HCT116 (cell line): Measurements from ENCODE around the gene CCSER1. TPM values are rescaled to one million over a fixed set of nuclear protein-coding genes. Genes with fewer than 3 reads are reported as not detected.

Source experiments
- ATAC-seq: fragments of 200-7000 bp; cut with Tn5 transposase; 2 replicates; pipeline ENCODE4 v1.9.1; 2020; ENCODE audit warnings: mild to moderate bottlenecking, moderate library complexity
- BruUV-seq: library from RNA; stranded (reverse); fragments of 400-500 nt; replicated peaks from 2 replicates; lab custom pipeline; 2021; lab: Mats Ljungman, UMichigan
- CTCF ChIA-PET: fragments of 300-600 bp; sonication (Branson Sonifier 250); formaldehyde crosslinking; loops from one replicate; lab custom pipeline; 2021; ENCODE audit warnings: antibody characterized with exemption; lab: Charles Lee
- POLR2A ChIA-PET: fragments of 300-600, 350-600 bp; sonication (Branson Sonifier 250); formaldehyde crosslinking; loops from one replicate; lab custom pipeline; 2021; ENCODE audit warnings: antibody characterized with exemption; lab: Charles Lee
- RAD21 ChIA-PET, 2 experiments: fragments of 300-600 bp; sonication (Branson Sonifier 250); formaldehyde crosslinking; loops; one replicate each; lab custom pipeline; 2023; ENCODE audit warnings: low total read pairs in 2 of 2; ENCODE audit not compliant: uncharacterized antibody in 2 of 2, unreplicated experiment in 2 of 2, low non-redundant PET in 1 of 2; lab: Charles Lee
- DNase-seq: peaks from one replicate; pipeline ENCODE4 v3.0.0-alpha.2; 2010; ENCODE audit warnings: low read depth, low spot score
- H2AFZ ChIP-seq: fragments of 200-600 bp; shearing (Covaris generic), sonication (generic); 2 replicates; pipeline ENCODE4 v1.6.1; 2017; ENCODE audit warnings: low read depth, mixed run types, mixed read lengths, antibody characterized with exemption, low read length; ENCODE audit not compliant: poor library complexity, severe bottlenecking
- H3K27ac ChIP-seq: 2 replicates; pipeline ENCODE4 v1.5.1; 2012; ENCODE audit warnings: low read depth, low read length
- H3K27me3 ChIP-seq: fragments of 200-600 bp; sonication (generic); 2 replicates; pipeline ENCODE4 v1.6.1; 2016; ENCODE audit warnings: mixed run types, low read length, mixed read lengths; ENCODE audit not compliant: insufficient read depth
- H3K36me3 ChIP-seq, 2 experiments: fragments of 200-500 bp in 1 of 2; fragments of 200-600 bp in 1 of 2; sonication (Bioruptor generic) in 1 of 2; sonication (generic) in 1 of 2; 2 replicates each; pipeline versions ENCODE4 v1.5.1 to v1.6.1; 2014 to 2016; ENCODE audit warnings: low read length in 2 of 2, inconsistent platforms in 1 of 2, mixed read lengths in 1 of 2, mixed run types in 1 of 2; ENCODE audit not compliant: insufficient read depth in 2 of 2, control insufficient read depth in 1 of 2
- H3K4me1 ChIP-seq, 2 experiments: fragments of 200-600 bp in 1 of 2; sonication (generic) in 1 of 2; 2 replicates each; pipeline versions ENCODE4 v1.5.1 to v1.6.1; 2012 to 2017; ENCODE audit warnings: low read length in 2 of 2, inconsistent platforms in 1 of 2, mild to moderate bottlenecking in 1 of 2, mixed read lengths in 1 of 2, mixed run types in 1 of 2, moderate library complexity in 1 of 2; ENCODE audit not compliant: insufficient read depth in 2 of 2, control insufficient read depth in 1 of 2
- H3K4me2 ChIP-seq: fragments of 200-600 bp; sonication (generic); 2 replicates; pipeline ENCODE4 v1.6.1; 2017; ENCODE audit warnings: mixed run types, low read length, mixed read lengths
- H3K4me3 ChIP-seq, 2 experiments: fragments of 200-600 bp in 1 of 2; sonication (generic) in 1 of 2; replicated peaks in 1 of 2; 2 replicates each; pipeline ENCODE4 v1.5.1; 2011 to 2016; ENCODE audit warnings: low read length in 2 of 2, control low read depth in 1 of 2, low read depth in 1 of 2, mild to moderate bottlenecking in 1 of 2, mixed read lengths in 1 of 2, mixed run types in 1 of 2
- H3K79me2 ChIP-seq: fragments of 200-600 bp; sonication (generic); 2 replicates; pipeline ENCODE4 v1.6.1; 2017; ENCODE audit warnings: mild to moderate bottlenecking, mixed run types, low read length, moderate library complexity, mixed read lengths; ENCODE audit not compliant: insufficient read depth
- H3K9ac ChIP-seq: fragments of 200-600 bp; sonication (generic); 2 replicates; pipeline ENCODE4 v1.6.1; 2016; ENCODE audit warnings: low read length, mixed read lengths
- H3K9me2 ChIP-seq: fragments of 200-600 bp; sonication (generic), shearing (Covaris generic); 2 replicates; pipeline ENCODE4 v1.6.1; 2017; ENCODE audit warnings: mixed run types, mild to moderate bottlenecking, moderate library complexity; ENCODE audit not compliant: insufficient read depth
- H3K9me3 ChIP-seq, 2 experiments: fragments of 200-500 bp in 1 of 2; fragments of 200-600 bp in 1 of 2; sonication (Bioruptor generic) in 1 of 2; sonication (generic) in 1 of 2; 2 replicates each; pipeline ENCODE4 v1.6.1; 2014 to 2017; ENCODE audit warnings: low read length in 2 of 2, mixed read lengths in 2 of 2, inconsistent platforms in 1 of 2, low read depth in 1 of 2, mild to moderate bottlenecking in 1 of 2, mixed run types in 1 of 2, moderate library complexity in 1 of 2; ENCODE audit not compliant: control insufficient read depth in 1 of 2, insufficient read depth in 1 of 2
- H4K20me1 ChIP-seq: fragments of 200-600 bp; sonication (generic), shearing (Covaris generic); 2 replicates; pipeline ENCODE4 v1.6.1; 2017; ENCODE audit warnings: mixed run types, mild to moderate bottlenecking, moderate library complexity; ENCODE audit not compliant: insufficient read depth
- CEBPB ChIP-seq: IDR thresholded peaks from 2 replicates; pipeline ENCODE4 v1.6.1; 2012; ENCODE audit warnings: low read depth
- ELF1 ChIP-seq: IDR thresholded peaks from 2 replicates; pipeline ENCODE4 v1.6.1; 2012; ENCODE audit warnings: low read depth, borderline replicate concordance
- FOSL1 ChIP-seq: IDR thresholded peaks from 2 replicates; pipeline ENCODE4 v1.6.1; 2012; ENCODE audit warnings: low read depth
- JUND ChIP-seq: IDR thresholded peaks from 2 replicates; pipeline ENCODE4 v1.6.1; 2012
- POLR2A ChIP-seq: IDR thresholded peaks from 2 replicates; pipeline ENCODE4 v1.7.0; 2011; ENCODE audit warnings: borderline replicate concordance; ENCODE audit not compliant: insufficient read depth, insufficient read length; ENCODE audit errors: extremely low read depth
- POLR2AphosphoS5 ChIP-seq: IDR thresholded peaks from 2 replicates; pipeline ENCODE4 v1.6.1; 2011; ENCODE audit warnings: mild to moderate bottlenecking, low read depth, low read length, moderate library complexity
- RAD21 ChIP-seq: IDR thresholded peaks from 2 replicates; pipeline ENCODE4 v1.6.1; 2012; ENCODE audit warnings: low read depth, mild to moderate bottlenecking
- SIN3A ChIP-seq: IDR thresholded peaks from 2 replicates; pipeline ENCODE4 v1.6.1; 2012; ENCODE audit warnings: low read depth
- SP1 ChIP-seq: IDR thresholded peaks from 2 replicates; pipeline ENCODE4 v1.6.1; 2012; ENCODE audit warnings: low read depth
- YY1 ChIP-seq: IDR thresholded peaks from 2 replicates; pipeline ENCODE4 v1.6.1; 2011; ENCODE audit warnings: low read length, low read depth, moderate library complexity, mild to moderate bottlenecking; ENCODE audit not compliant: insufficient replicate concordance; ENCODE audit errors: extremely low read depth
- ZFX ChIP-seq: fragments of 450-650 bp; IDR thresholded peaks from 2 replicates; pipeline ENCODE4 v1.6.1; 2017
- intact Hi-C: fragments of 100-400 bp; cut with micrococcal nuclease; formaldehyde crosslinking; loops from 2 replicates; pipeline ENCODE4 v1.10.0; 2022
- total RNA-seq: library from RNA; stranded (reverse); gene quantifications from one replicate; pipeline ENCODE4 v1.2.1, GENCODE V29; 2021; ENCODE audit not compliant: unreplicated experiment
- TF ChIP-seq, protein P1 (sequence below): IDR thresholded peaks from 2 replicates; pipeline ENCODE4 v1.6.1; 2012
- TF ChIP-seq, protein P2 (sequence below), 3 experiments: fragments of 200-600 bp in 1 of 3; sonication (generic) in 1 of 3; IDR thresholded peaks in 2 of 3; conservative IDR thresholded peaks in 1 of 3; 2 replicates each; pipeline ENCODE4 v1.5.1; 2012 to 2017; ENCODE audit warnings: low read depth in 2 of 3, low read length in 2 of 3, antibody characterized with exemption in 1 of 3, borderline replicate concordance in 1 of 3, control low read depth in 1 of 3, mild to moderate bottlenecking in 1 of 3, mixed read lengths in 1 of 3, mixed run types in 1 of 3, moderate library complexity in 1 of 3; ENCODE audit not compliant: insufficient read depth in 1 of 3

The CCSER1 gene
- total RNA-seq, 1 experiment from 2014 or later = 6.7 TPM

GRCh38 chr4:90240333-90240732 lies 113.1 kb downstream of the CCSER1 start:
- H4K20me1 ChIP-seq = no peaks in the 10 kb centered on the region
- ATAC-seq (no peak), DNase-seq (no peak)
- no peaks in the 10 kb centered on the region for H3K4me1 ChIP-seq
- ChIA-PET POLR2A (no interaction called here), CTCF (no interaction called here), RAD21 (no interaction called here)
- H2AFZ ChIP-seq = no peak overlapping the region
- no peak overlapping the region for H3K4me3 ChIP-seq
- H3K9me3 ChIP-seq = no peaks in the 10 kb centered on the region
- H3K27ac ChIP-seq = no peak overlapping the region
- no peaks in the 10 kb centered on the region for H3K9me2 ChIP-seq
- no peak overlapping the region for H3K9ac ChIP-seq
- no peaks in the 10 kb centered on the region for H3K36me3 ChIP-seq
- TF ChIP-seq, protein P1, sequence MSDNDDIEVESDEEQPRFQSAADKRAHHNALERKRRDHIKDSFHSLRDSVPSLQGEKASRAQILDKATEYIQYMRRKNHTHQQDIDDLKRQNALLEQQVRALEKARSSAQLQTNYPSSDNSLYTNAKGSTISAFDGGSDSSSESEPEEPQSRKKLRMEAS = no peak
- TF ChIP-seq RAD21 (0 out of 2 replicates have a peak, but pooled peaks have one; percentile 9), CEBPB (no peak)
- TF ChIP-seq, protein P2, sequence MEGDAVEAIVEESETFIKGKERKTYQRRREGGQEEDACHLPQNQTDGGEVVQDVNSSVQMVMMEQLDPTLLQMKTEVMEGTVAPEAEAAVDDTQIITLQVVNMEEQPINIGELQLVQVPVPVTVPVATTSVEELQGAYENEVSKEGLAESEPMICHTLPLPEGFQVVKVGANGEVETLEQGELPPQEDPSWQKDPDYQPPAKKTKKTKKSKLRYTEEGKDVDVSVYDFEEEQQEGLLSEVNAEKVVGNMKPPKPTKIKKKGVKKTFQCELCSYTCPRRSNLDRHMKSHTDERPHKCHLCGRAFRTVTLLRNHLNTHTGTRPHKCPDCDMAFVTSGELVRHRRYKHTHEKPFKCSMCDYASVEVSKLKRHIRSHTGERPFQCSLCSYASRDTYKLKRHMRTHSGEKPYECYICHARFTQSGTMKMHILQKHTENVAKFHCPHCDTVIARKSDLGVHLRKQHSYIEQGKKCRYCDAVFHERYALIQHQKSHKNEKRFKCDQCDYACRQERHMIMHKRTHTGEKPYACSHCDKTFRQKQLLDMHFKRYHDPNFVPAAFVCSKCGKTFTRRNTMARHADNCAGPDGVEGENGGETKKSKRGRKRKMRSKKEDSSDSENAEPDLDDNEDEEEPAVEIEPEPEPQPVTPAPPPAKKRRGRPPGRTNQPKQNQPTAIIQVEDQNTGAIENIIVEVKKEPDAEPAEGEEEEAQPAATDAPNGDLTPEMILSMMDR (IDR thresholded peaks at IDR 0.05 in 2 of 3, conservative IDR thresholded peaks at IDR 0.05 in 1 of 3; ENCODE audit: borderline replicate concordance in 1 of 3, insufficient read depth in 1 of 3, low read depth in 2 of 3, low read length in 2 of 3) = peak in 1 of 3 experiments; percentile 17; a peak in 1 of 6 replicates
- TF ChIP-seq, all 23 proteins: peak for 2
- H3K27me3 ChIP-seq = no peaks in the 10 kb centered on the region
- no TSS peak for BruUV-seq
- intact Hi-C loops = no loop called here
- no peak overlapping the region for H3K4me2 ChIP-seq
- H3K79me2 ChIP-seq = no peaks in the 10 kb centered on the region

- H3K4me1 ChIP-seq = no peaks in the 10 kb centered on the region
- no peak for DNase-seq
- H4K20me1 ChIP-seq = no peaks in the 10 kb centered on the region
- ChIA-PET RAD21 (no interaction called here), POLR2A (no interaction called here), CTCF (no interaction called here)
- no peak overlapping the region for H2AFZ ChIP-seq
- H3K9me2 ChIP-seq = no peaks in the 10 kb centered on the region
- no peaks in the 10 kb centered on the region for H3K27me3 ChIP-seq
- intact Hi-C loops = no loop called here
- no peaks in the 10 kb centered on the region for H3K9me3 ChIP-seq
- H3K9ac ChIP-seq = no peak overlapping the region
- no peak for TF ChIP-seq SP1
- no peak for TF ChIP-seq JUND
- TF ChIP-seq POLR2A = no peak
- no peak for TF ChIP-seq ELF1
- TF ChIP-seq YY1 = no peak
- TF ChIP-seq SIN3A = no peak
- TF ChIP-seq ZFX = no peak
- no peak for TF ChIP-seq POLR2AphosphoS5
- no peak for TF ChIP-seq FOSL1
- TF ChIP-seq, all 23 proteins: peak for 0
- H3K4me3 ChIP-seq = no peak overlapping the region
- H3K36me3 ChIP-seq = no peaks in the 10 kb centered on the region
- no peak overlapping the region for H3K4me2 ChIP-seq
- H3K79me2 ChIP-seq = no peaks in the 10 kb centered on the region
- no TSS peak for BruUV-seq
- ATAC-seq = no peak
- no peak overlapping the region for H3K27ac ChIP-seq
These were observed 113.8 kb downstream of the CCSER1 start for GRCh38 chr4:90241008-90241407.
